Upper lobe of left lung (tissue), 6 donors: ENCODE results near the gene PTPRD. TPM values are rescaled to one million over a fixed set of nuclear protein-coding genes. Genes with fewer than 3 reads are reported as not detected.

Experiments used
- ATAC-seq, 2 donors: fragments of 200-7000 bp; cut with Tn5 transposase; one replicate each; pipeline ENCODE4 v1.9.1; 2022; ENCODE audit warnings: mild to moderate bottlenecking in 2 of 2, moderate library complexity in 2 of 2; ENCODE audit not compliant: low FRiP score in 2 of 2
- DNase-seq, 2 donors: peaks; one replicate each; pipeline ENCODE4 v3.0.0-alpha.2; 2019 to 2020
- H3K27ac ChIP-seq, 4 donors: fragments of 200-600 bp; sonication (generic); one replicate each; pipeline ENCODE4 v1.5.1; 2016 to 2019
- H3K27me3 ChIP-seq, 4 donors: fragments of 200-600 bp; sonication (generic); one replicate each; pipeline ENCODE4 v1.5.1; 2017 to 2019
- H3K36me3 ChIP-seq, 4 donors: fragments of 200-600 bp; sonication (generic); one replicate each; pipeline ENCODE4 v1.5.1; 2016 to 2019
- H3K4me1 ChIP-seq, 4 donors: fragments of 200-600 bp; sonication (generic); one replicate each; pipeline ENCODE4 v1.5.1; 2018 to 2019
- H3K4me3 ChIP-seq, 4 donors: fragments of 200-600 bp; sonication (generic); one replicate each; pipeline ENCODE4 v1.5.1; 2017 to 2019; ENCODE audit warnings: mild to moderate bottlenecking in 2 of 4, moderate library complexity in 1 of 4
- H3K9me3 ChIP-seq, 4 donors: fragments of 200-600 bp; sonication (generic); one replicate each; pipeline ENCODE4 v1.5.1; 2018 to 2019
- EP300 ChIP-seq, 4 donors: sonication (generic); formaldehyde crosslinking; IDR thresholded peaks; one replicate each; pipeline ENCODE4 v1.5.1; 2017; ENCODE audit warnings: antibody characterized with exemption in 4 of 4, control low read depth in 2 of 4
- POLR2A ChIP-seq, 4 donors: fragments of 450-650 bp; IDR thresholded peaks; one replicate each; pipeline ENCODE4 v1.5.1; 2016 to 2017; ENCODE audit warnings: antibody characterized with exemption in 4 of 4, mild to moderate bottlenecking in 2 of 4
- POLR2AphosphoS5 ChIP-seq, 2 donors: sonication (generic); formaldehyde crosslinking; IDR thresholded peaks; one replicate each; pipeline ENCODE4 v1.5.1; 2017; ENCODE audit warnings: antibody characterized with exemption in 2 of 2
- WGBS, 2 donors: methylation state at CpG; one replicate each; pipeline ENCODE4 v1.1.5; 2017 to 2018; 5-methylcytosine and 5-hydroxymethylcytosine counted together
- total RNA-seq, 6 donors: library from RNA; depleted of rRNA in 4 of 6; stranded (reverse); fragments of >200 nt in 4 of 6; gene quantifications; one replicate each; pipeline versions ENCODE4 v1.1.0 to v1.2.1, GENCODE V29; 2016 to 2021
- TF ChIP-seq, protein P1 (sequence below), 6 experiments: fragments of 450-650 bp in 4 of 6; fragments of 200-600 bp in 2 of 6; sonication (generic) in 2 of 6; IDR thresholded peaks; one replicate each; pipeline ENCODE4 v1.5.1; 2016 to 2019; ENCODE audit warnings: antibody characterized with exemption in 6 of 6
- donor health status: DM: no; HTN: no; CAD: no; lungs with moderate emphysema.
- donor health status: DM: no; HTN: yes; CAD: no; lungs with severe emphysema.

Gene PTPRD
- total RNA-seq, 6 donors from 2014 or later: 7.4 to 46.1 (median 14.5) TPM

DNA sequence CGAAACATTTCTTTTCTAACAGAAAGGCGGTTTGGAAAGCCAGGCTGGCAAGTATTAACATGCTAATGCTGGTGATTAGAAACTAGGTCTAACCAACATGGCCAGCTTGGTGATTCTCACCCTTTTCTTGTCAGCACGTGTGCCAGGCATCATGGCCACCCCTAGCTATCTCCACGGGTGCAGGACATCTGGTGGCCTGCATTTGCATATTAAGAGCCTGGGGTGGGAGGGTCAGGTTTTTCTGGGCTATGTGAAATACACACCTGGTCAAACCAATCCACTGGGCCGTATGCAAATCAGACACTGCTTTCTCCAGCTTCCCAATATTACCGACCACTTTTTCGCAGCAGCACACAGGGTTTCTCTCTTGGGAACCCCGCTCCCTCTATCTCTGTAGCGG lies 612.1 kb downstream of the PTPRD start:
- no peak for ATAC-seq
- H3K27me3 ChIP-seq: no peaks in the 10 kb centered on the region
- no peaks in the 10 kb centered on the region for H3K4me1 ChIP-seq
- no peaks in the 10 kb centered on the region for H3K9me3 ChIP-seq
- TF ChIP-seq POLR2A (IDR thresholded peaks at IDR 0.05) (no peak), EP300 (IDR thresholded peaks at IDR 0.05) (no peak), POLR2AphosphoS5 (IDR thresholded peaks at IDR 0.05) (no peak)
- TF ChIP-seq, protein P1, sequence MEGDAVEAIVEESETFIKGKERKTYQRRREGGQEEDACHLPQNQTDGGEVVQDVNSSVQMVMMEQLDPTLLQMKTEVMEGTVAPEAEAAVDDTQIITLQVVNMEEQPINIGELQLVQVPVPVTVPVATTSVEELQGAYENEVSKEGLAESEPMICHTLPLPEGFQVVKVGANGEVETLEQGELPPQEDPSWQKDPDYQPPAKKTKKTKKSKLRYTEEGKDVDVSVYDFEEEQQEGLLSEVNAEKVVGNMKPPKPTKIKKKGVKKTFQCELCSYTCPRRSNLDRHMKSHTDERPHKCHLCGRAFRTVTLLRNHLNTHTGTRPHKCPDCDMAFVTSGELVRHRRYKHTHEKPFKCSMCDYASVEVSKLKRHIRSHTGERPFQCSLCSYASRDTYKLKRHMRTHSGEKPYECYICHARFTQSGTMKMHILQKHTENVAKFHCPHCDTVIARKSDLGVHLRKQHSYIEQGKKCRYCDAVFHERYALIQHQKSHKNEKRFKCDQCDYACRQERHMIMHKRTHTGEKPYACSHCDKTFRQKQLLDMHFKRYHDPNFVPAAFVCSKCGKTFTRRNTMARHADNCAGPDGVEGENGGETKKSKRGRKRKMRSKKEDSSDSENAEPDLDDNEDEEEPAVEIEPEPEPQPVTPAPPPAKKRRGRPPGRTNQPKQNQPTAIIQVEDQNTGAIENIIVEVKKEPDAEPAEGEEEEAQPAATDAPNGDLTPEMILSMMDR (IDR thresholded peaks at IDR 0.05): no peak
- no peak overlapping the region for H3K27ac ChIP-seq
- whole genome bisulfite sequencing, 2 donors: 85 to 89% methylated on average over 9 of the region's 9 CpGs
- H3K4me3 ChIP-seq: no peak overlapping the region
- no peak for DNase-seq
- no peaks in the 10 kb centered on the region for H3K36me3 ChIP-seq

DNA sequence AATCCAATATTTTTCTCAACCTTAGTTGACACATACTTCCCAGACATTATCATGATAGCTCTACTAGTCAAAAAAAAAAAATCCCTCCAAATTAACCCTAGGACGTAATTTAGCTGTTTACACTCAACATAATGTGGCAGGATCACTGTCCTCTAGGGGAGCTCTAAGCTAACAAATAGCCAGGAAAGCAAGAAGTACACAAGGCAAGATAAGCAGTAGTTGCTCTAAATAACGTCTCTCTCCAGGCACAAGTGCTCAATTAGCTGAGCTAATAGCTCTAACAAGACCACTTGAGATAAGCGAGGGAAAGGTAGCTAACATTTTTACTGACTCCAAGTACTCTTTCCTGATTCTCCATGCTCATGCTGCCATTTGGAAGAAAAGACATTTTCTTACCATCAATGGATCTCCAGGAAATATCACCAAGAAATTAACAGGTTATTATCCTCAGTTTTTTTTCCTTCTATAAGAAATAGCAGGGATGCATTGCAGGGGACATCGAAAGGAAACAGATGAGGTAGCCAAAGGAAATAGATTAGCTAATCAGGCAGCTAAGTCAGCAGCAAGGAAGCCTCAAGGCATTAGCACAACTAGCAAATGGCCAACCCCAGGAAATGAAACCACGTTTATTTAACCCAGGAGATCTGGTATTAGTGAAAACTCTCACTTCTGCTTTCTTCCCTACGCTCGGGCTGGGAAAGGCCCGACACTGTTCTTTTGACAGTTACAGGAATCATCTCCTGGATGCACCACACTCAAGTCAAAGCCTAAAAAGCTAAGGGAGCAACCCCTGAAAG lies 614.1 kb downstream of the PTPRD start:
- no peak for TF ChIP-seq POLR2A (IDR thresholded peaks at IDR 0.05)
- TF ChIP-seq, protein P1 (IDR thresholded peaks at IDR 0.05): peak in 1 of 6 experiments; percentile 15
- no peak for TF ChIP-seq EP300 (IDR thresholded peaks at IDR 0.05)
- TF ChIP-seq POLR2AphosphoS5 (IDR thresholded peaks at IDR 0.05): no peak
- DNase-seq: no peak
- H3K36me3 ChIP-seq: no peaks in the 10 kb centered on the region
- whole genome bisulfite sequencing, 2 donors: 39 to 43% methylated on average over 8 of the region's 8 CpGs
- H3K9me3 ChIP-seq: no peaks in the 10 kb centered on the region
- no peak overlapping the region for H3K27ac ChIP-seq
- no peaks in the 10 kb centered on the region for H3K27me3 ChIP-seq
- no peak overlapping the region for H3K4me3 ChIP-seq
- peak in 1 of 2 donors; percentile 44 for ATAC-seq
- no peaks in the 10 kb centered on the region for H3K4me1 ChIP-seq

DNA sequence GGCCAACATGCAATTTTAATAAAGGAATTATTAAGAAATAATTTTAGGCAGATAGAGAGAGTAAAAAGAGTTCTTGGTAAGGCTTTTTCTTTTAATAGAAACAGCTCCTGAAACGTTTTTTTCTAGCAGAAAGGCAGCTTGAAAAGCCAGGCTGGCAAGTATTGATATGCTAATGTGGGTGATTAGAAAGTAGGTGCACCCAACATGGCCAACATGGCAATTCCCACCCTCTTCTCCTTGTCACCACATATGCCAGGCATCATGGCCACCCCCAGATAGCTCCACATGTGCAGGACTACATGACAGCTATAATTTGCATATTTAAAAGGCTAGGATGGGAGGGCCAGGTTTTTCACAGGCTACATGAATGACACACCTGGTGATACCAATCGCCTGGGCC lies 615.2 kb downstream of the PTPRD start:
- no peak for TF ChIP-seq POLR2AphosphoS5 (IDR thresholded peaks at IDR 0.05)
- no peak for TF ChIP-seq POLR2A (IDR thresholded peaks at IDR 0.05)
- TF ChIP-seq, protein P1 (IDR thresholded peaks at IDR 0.05): no peak
- no peak for TF ChIP-seq EP300 (IDR thresholded peaks at IDR 0.05)
- 54 to 58% methylated on average over 2 of the region's 2 CpGs for WGBS, 2 donors
- no peaks in the 10 kb centered on the region for H3K9me3 ChIP-seq
- ATAC-seq (no peak), DNase-seq (no peak)
- no peak overlapping the region for H3K27ac ChIP-seq
- H3K4me3 ChIP-seq: no peak overlapping the region
- no peaks in the 10 kb centered on the region for H3K4me1 ChIP-seq
- no peaks in the 10 kb centered on the region for H3K27me3 ChIP-seq
- no peaks in the 10 kb centered on the region for H3K36me3 ChIP-seq

DNA sequence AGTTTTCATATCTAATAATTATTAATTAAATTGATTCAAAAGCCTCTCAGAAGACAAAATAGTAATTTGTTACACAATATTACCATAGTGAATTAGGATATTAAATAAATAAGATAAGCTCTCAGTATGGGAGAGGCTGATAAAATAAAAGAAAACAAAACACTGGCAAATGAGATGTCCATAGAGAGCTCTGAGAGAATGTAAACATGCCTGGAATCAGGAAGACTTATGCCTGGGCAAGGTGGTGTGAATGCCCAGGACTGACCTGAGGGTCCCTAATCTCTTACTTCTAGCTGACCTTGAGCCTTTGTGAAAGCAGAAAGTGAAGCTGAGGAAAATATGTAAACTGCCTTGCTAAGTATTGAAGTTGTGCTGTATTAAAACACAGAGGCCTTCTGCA lies 616.5 kb downstream of the PTPRD start:
- TF ChIP-seq POLR2AphosphoS5 (IDR thresholded peaks at IDR 0.05): no peak
- no peak for TF ChIP-seq EP300 (IDR thresholded peaks at IDR 0.05)
- no peak for TF ChIP-seq POLR2A (IDR thresholded peaks at IDR 0.05)
- TF ChIP-seq, protein P1 (IDR thresholded peaks at IDR 0.05): no peak
- DNase-seq (no peak), ATAC-seq (no peak)
- Histone ChIP-seq H3K27me3 (no peaks in the 10 kb centered on the region), H3K4me1 (no peaks in the 10 kb centered on the region), H3K9me3 (no peaks in the 10 kb centered on the region), H3K4me3 (no peak overlapping the region), H3K27ac (no peak overlapping the region), H3K36me3 (no peaks in the 10 kb centered on the region)

DNA sequence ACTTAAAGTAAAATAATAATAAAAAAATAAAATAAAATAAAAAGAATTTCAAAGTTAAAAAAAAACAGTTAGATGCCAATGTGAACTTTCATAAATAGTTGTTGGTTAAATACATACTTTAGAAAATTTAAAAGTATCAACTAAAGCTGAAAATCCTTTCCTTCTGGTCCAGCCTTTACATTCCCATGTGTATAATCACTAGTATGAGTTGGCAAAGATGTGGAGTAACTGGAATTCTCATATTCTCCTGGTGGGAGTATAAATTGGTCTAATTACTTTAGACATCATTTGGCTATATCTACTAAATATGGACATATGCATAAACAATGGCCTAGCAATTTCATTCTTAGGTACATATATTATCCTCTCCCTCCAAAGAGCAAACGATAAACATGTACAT lies 619.9 kb downstream of the PTPRD start:
- DNase-seq (no peak), ATAC-seq (no peak)
- Histone ChIP-seq H3K9me3 (no peaks in the 10 kb centered on the region), H3K4me3 (no peak overlapping the region), H3K27me3 (no peaks in the 10 kb centered on the region), H3K27ac (no peak overlapping the region), H3K36me3 (no peaks in the 10 kb centered on the region), H3K4me1 (no peaks in the 10 kb centered on the region)
- TF ChIP-seq, protein P1 (IDR thresholded peaks at IDR 0.05): no peak
- TF ChIP-seq EP300 (IDR thresholded peaks at IDR 0.05) (no peak), POLR2AphosphoS5 (IDR thresholded peaks at IDR 0.05) (no peak), POLR2A (IDR thresholded peaks at IDR 0.05) (no peak)
- WGBS, 2 donors: 93 to 100% methylated on average over 1 of the region's 1 CpG
